Measurements from ENCODE around the gene LTO1.

GRCh38 chr11:69649576-69649900 is 25.6 kb downstream of the LTO1 start:
- TF ChIP-seq CTCF (optimal IDR thresholded peaks at IDR 0.05 in 1 of 3, IDR thresholded peaks at IDR 0.05 in 1 of 3, conservative IDR thresholded peaks at IDR 0.05 in 1 of 3; ENCODE audit: extremely low read depth in 1 of 3, insufficient read depth in 2 of 3, low read length in 3 of 3) (no peak), EZH2 (IDR thresholded peaks at IDR 0.05; ENCODE audit: low read length) (no peak)

All from keratinocyte (primary cell).